GM19099 (cell line): ENCODE results near the gene KLHL4.

Experiments
- POLR2A ChIP-seq: IDR thresholded peaks from 3 replicates; pipeline ENCODE4 v1.6.1; 2011; ENCODE audit warnings: low read depth; ENCODE audit not compliant: insufficient read length; ENCODE audit errors: extremely low read depth

Gene KLHL4

GRCh38 chrX:87626996-87627395 lies 109.4 kb downstream of the KLHL4 start:
- no peak for TF ChIP-seq POLR2A

GRCh38 chrX:87634361-87634760 lies 116.8 kb downstream of the KLHL4 start:
- no peak for TF ChIP-seq POLR2A

GRCh38 chrX:87636533-87636932 lies 118.9 kb downstream of the KLHL4 start:
- TF ChIP-seq POLR2A = no peak

- TF ChIP-seq POLR2A = no peak
These were observed 144.2 kb downstream of the KLHL4 start for GRCh38 chrX:87661761-87662160.

GRCh38 chrX:87663421-87663820 lies 145.8 kb downstream of the KLHL4 start:
- no peak for TF ChIP-seq POLR2A

- no peak for TF ChIP-seq POLR2A
These were observed 146.8 kb downstream of the KLHL4 start for GRCh38 chrX:87664381-87664780.

GRCh38 chrX:87679849-87680248 lies 162.2 kb downstream of the KLHL4 start:
- no peak for TF ChIP-seq POLR2A

GRCh38 chrX:87687703-87688102 lies 170.1 kb downstream of the KLHL4 start:
- no peak for TF ChIP-seq POLR2A

- no peak for TF ChIP-seq POLR2A
These were observed 175.6 kb downstream of the KLHL4 start for GRCh38 chrX:87693204-87693603.

GRCh38 chrX:87697409-87697808 lies 179.8 kb downstream of the KLHL4 start:
- TF ChIP-seq POLR2A = no peak

- no peak for TF ChIP-seq POLR2A
These were observed 185.2 kb downstream of the KLHL4 start for GRCh38 chrX:87702795-87703194.

- TF ChIP-seq POLR2A = no peak
These were observed 188.5 kb downstream of the KLHL4 start for GRCh38 chrX:87706134-87706533.

- no peak for TF ChIP-seq POLR2A
These were observed 193.0 kb downstream of the KLHL4 start for GRCh38 chrX:87710580-87710979.
